ENCODE results near the gene RTN4R.
A peak's percentile ranks its signal among the peaks of the same experiment; 100 is the strongest.
"Not testable (repeated sequence)": the region's sequence is repeated elsewhere in the genome, so short reads cannot be mapped to it uniquely, and the experiment has no call there.

RTN4R gene

DNA sequence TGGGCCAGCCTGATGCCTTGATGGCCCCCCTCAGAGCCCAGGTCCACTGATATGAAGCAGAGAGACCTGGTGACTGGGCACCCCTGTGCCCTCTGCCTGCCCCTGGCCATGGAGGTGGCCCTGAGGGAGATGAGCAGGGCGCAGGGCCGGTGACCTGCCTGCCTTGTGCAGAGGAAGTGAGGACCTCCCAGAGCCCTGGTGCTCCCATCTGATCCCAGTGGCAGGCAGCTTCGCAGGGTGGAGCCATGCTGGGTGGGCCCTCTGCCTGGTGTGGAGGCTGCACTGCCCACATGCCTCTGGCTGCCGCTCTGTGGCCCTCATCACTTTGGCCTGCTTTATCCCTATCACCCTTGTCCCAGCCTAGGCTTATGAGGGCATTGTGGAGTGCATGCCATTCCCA is 1.1 kb upstream of the RTN4R start:
- 94% methylated on average over 3 of the region's 4 CpGs for WGBS (ENCODE audit: insufficient coverage)
- POLR2A ChIA-PET; H3K9me3 ChIP-seq (ENCODE audit: control extremely low read depth in 1 of 5, control insufficient read depth in 4 of 5, insufficient read depth in 2 of 5, low read depth in 1 of 5, low read length in 4 of 5); H3K27me3 ChIP-seq (replicated peaks in 2 of 5; ENCODE audit: control insufficient read depth in 4 of 5, insufficient read depth in 5 of 5, low read length in 4 of 5); H3K27ac ChIP-seq (ENCODE audit: insufficient read depth in 1 of 2, low read depth in 1 of 2, low read length in 2 of 2, poor library complexity in 1 of 2, severe bottlenecking in 2 of 2); H3K4me3 ChIP-seq (ENCODE audit: control insufficient read depth in 1 of 7, extremely low read depth in 1 of 7, insufficient read depth in 4 of 7, low read depth in 2 of 7, low read length in 6 of 7); DNase-seq; H3K36me3 ChIP-seq (ENCODE audit: control insufficient read depth in 4 of 4, insufficient read depth in 4 of 4, low read length in 3 of 4): not testable (repeated sequence)
- peaks cover 0 to 19% (median 17%) of the 10 kb centered on the region in 4 experiments for H3K4me1 ChIP-seq (ENCODE audit: control extremely low read depth in 1 of 4, control insufficient read depth in 4 of 4, insufficient read depth in 4 of 4, low read length in 3 of 4)
- CTCF ChIA-PET = interaction anchor here (0.7 to 2.7 kb wide), 4 partner anchors 14 to 113 kb away, joined by 3 to 11 read pairs (median 4); no protein-coding TSS in a partner anchor

DNA sequence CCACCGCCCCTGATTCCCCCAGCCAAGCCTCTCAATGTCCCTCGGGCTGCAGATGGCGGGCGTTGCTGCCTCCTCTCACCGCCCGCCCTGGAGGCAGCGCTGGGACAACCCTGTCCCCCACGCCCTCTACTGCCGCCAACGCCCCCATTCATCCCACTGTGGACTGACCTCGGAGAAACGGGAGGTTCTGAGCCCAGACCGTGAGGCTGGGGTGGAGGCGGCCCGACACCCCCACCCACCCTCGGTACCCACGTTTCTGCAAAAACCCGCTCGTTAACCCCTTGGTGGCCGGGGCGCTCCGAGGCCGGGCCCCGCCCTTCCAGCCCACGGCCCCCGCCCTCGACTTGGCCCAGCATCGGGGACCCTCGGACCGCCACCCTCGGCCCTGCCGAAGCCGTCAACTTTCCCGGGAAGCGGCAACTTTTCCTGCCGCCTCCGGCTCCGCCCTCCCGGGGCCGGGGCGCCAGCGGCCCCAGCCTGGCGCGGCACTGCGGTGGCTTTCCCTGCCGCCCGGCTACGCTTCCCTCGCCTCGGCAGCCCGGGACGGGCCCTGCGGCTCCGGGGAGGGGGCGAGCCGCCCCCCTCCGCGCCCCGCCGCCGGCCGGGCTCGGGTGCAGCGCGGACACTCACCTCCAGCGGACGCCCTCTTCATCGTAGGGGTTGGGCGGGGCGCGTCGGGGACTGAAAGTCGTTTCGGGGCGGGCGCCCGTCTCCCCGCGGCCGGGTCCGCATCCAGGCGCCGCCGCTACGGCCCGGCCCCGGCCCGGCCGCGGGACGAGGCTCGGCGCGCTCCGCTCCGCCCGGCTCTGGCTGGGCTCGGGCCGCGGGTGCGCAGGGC is 458 bp downstream of the RTN4R start:
- no peaks in the 10 kb centered on the region for H3K9me3 ChIP-seq (ENCODE audit: control extremely low read depth in 1 of 5, control insufficient read depth in 4 of 5, insufficient read depth in 2 of 5, low read depth in 1 of 5, low read length in 4 of 5)
- WGBS (ENCODE audit: insufficient coverage) = 6% methylated on average over 71 of the region's 101 CpGs
- H3K27me3 ChIP-seq (replicated peaks in 2 of 5; ENCODE audit: control insufficient read depth in 4 of 5, insufficient read depth in 5 of 5, low read length in 4 of 5) = peaks cover 0 to 2% (median 0%) of the 10 kb centered on the region in 5 experiments
- H3K27ac ChIP-seq (ENCODE audit: insufficient read depth in 1 of 2, low read depth in 1 of 2, low read length in 2 of 2, poor library complexity in 1 of 2, severe bottlenecking in 2 of 2) = no peak overlapping the region
- peaks cover 0 to 19% (median 17%) of the 10 kb centered on the region in 4 experiments for H3K4me1 ChIP-seq (ENCODE audit: control extremely low read depth in 1 of 4, control insufficient read depth in 4 of 4, insufficient read depth in 4 of 4, low read length in 3 of 4)
- DNase-seq = peak in 2 of 3 donors; percentile 20 to 37
- ChIA-PET CTCF (no interaction called here), POLR2A (no interaction called here)
- H3K4me3 ChIP-seq (ENCODE audit: control insufficient read depth in 1 of 7, extremely low read depth in 1 of 7, insufficient read depth in 4 of 7, low read depth in 2 of 7, low read length in 6 of 7) = peak overlapping the region; percentile 32 to 72 (median 64)
- no peaks in the 10 kb centered on the region for H3K36me3 ChIP-seq (ENCODE audit: control insufficient read depth in 4 of 4, insufficient read depth in 4 of 4, low read length in 3 of 4)

DNA sequence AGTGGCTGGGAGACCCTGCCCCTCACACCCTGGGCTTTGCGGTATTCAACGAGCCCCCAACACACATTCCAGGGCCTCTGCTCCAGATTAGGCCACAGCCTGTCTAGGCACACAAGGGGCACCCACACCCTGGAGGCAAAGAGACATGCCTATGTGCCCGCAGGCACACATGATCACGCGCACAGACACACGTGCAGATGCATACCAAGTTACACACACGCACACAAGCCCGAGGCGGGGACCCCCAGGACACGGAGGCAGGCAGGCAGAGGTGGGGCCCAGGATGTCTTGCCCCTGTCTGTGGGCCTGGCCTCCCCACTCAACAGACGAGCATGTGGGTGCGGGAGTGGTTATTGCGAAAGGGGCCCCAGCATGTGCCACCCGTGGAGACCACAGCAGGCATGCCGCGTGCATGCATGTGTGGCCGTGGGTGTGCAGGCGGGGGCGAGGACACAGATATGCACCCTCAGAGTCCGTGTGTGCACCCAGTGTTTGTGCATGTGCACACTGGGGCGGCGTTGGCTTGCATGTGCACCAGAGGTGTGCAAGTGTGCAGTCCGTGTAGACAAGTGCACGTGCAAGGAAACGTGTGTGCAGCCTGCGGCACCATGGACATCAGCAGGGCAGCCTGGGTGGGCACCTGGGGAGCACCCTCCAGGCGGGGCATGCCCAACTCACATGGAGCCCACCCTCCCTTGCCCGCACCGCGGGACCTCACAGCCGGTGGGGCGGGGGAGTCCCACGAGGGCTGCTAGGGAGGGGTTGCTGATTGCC is 1.3 kb downstream of the RTN4R start:
- H3K27ac ChIP-seq (ENCODE audit: insufficient read depth in 1 of 2, low read depth in 1 of 2, low read length in 2 of 2, poor library complexity in 1 of 2, severe bottlenecking in 2 of 2); H3K36me3 ChIP-seq (ENCODE audit: control insufficient read depth in 4 of 4, insufficient read depth in 4 of 4, low read length in 3 of 4); POLR2A ChIA-PET; H3K9me3 ChIP-seq (ENCODE audit: control extremely low read depth in 1 of 5, control insufficient read depth in 4 of 5, insufficient read depth in 2 of 5, low read depth in 1 of 5, low read length in 4 of 5); H3K27me3 ChIP-seq (replicated peaks in 2 of 5; ENCODE audit: control insufficient read depth in 4 of 5, insufficient read depth in 5 of 5, low read length in 4 of 5); CTCF ChIA-PET: not testable (repeated sequence)
- Histone ChIP-seq H3K4me3 (ENCODE audit: control insufficient read depth in 1 of 7, extremely low read depth in 1 of 7, insufficient read depth in 4 of 7, low read depth in 2 of 7, low read length in 6 of 7) (peak overlapping the region in 3 of 7 experiments; percentile 64 to 72 (median 71)), H3K4me1 (ENCODE audit: control extremely low read depth in 1 of 4, control insufficient read depth in 4 of 4, insufficient read depth in 4 of 4, low read length in 3 of 4) (peaks cover 0 to 19% (median 16%) of the 10 kb centered on the region in 4 experiments)
- 78% methylated on average over 28 of the region's 33 CpGs for WGBS (ENCODE audit: insufficient coverage)
- peak in 1 of 3 donors; percentile 33 for DNase-seq

DNA sequence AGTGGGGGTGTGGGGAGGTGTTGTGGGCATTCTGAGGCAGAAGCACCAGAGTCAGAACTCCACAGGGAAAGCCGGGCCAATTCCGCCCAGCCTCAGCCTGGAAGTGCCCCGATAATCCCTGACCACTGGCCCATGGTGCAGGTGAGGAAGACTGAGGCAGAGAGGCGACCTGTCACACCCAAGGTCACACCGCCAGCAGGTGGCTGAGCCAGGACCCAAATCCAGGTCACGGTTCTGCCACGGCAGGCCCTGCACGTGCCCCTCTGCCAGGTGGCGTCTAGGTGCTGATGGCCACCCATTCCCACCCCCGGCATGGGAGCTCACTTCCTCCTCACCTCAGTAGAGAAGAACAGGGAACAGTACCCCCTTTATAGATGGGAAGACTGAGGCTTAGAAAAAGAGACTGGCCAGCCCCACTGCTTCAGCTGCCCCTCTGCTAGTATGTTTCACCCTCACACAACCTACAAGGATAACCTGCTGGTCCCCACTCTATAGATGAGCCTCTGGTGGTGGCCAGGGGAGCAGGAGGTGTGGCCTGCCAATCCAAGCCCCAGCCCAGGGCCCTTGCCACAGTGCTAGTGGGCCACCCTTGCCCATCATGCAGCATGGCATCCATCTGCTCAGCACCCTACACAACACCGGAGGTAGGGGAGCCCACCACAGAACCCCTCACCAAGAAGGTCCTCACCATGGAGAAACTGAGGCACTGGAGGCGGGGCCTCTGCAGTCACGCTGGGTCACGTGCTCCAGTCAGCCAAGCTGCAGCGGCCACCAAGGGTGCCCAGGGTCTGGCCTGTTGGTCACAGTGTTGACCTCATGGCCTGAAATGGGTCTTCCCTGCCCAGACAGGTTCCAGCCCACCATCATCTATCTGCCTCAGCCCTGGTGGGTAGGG is 2.1 kb downstream of the RTN4R start:
- H3K9me3 ChIP-seq (ENCODE audit: control extremely low read depth in 1 of 5, control insufficient read depth in 4 of 5, insufficient read depth in 2 of 5, low read depth in 1 of 5, low read length in 4 of 5); CTCF ChIA-PET; H3K27me3 ChIP-seq (replicated peaks in 2 of 5; ENCODE audit: control insufficient read depth in 4 of 5, insufficient read depth in 5 of 5, low read length in 4 of 5); H3K36me3 ChIP-seq (ENCODE audit: control insufficient read depth in 4 of 4, insufficient read depth in 4 of 4, low read length in 3 of 4); POLR2A ChIA-PET; DNase-seq; H3K27ac ChIP-seq (ENCODE audit: insufficient read depth in 1 of 2, low read depth in 1 of 2, low read length in 2 of 2, poor library complexity in 1 of 2, severe bottlenecking in 2 of 2); H3K4me3 ChIP-seq (ENCODE audit: control insufficient read depth in 1 of 7, extremely low read depth in 1 of 7, insufficient read depth in 4 of 7, low read depth in 2 of 7, low read length in 6 of 7): not testable (repeated sequence)
- peaks cover 0 to 18% (median 16%) of the 10 kb centered on the region in 4 experiments for H3K4me1 ChIP-seq (ENCODE audit: control extremely low read depth in 1 of 4, control insufficient read depth in 4 of 4, insufficient read depth in 4 of 4, low read length in 3 of 4)
- 95% methylated on average over 3 of the region's 15 CpGs for WGBS (ENCODE audit: insufficient coverage)

DNA sequence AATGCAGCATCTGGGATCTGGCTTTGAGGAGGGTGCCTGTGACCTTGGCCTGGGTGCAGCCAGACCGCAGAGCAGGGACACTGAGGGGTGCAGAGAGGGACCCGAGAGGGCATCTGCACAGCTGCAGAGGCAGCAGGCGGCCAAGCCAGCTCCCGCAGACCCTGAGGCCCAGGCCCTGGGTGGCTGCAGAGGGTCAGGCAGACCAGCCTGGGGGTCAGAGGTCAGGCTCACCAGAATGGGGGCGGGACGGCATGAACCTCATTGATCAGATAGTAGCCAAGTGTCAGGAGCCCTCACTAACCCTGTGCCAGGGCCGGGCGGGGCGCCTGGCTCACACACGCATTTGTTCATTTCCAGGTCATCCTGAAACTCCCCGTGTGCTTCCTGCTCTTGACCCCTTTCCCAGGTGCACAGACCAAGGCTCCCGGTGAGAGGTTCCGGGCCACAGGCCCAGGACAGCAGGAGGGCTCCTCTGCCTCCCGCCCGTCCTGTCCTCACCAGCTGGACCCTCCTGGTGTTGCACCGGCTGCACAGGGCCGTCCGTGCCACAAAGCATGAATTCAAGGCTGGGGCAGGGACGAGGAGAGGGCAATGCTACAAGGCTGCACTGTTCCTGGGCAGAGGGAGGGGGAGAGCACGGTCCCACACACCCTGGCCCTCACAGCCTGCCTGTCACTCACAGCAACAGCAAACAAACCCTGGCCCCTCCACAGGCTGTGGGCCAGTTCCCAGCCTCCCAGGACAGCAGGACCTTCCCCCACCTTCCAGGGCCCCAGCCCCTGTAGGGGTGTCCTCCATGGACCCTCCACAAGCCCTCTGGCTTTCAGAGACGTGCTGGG is 3.3 kb downstream of the RTN4R start:
- CTCF ChIA-PET = interaction anchor here (1.0 kb wide), 1 partner anchor 15 kb away, joined by 3 read pairs; no protein-coding TSS in a partner anchor
- Histone ChIP-seq H3K27ac (ENCODE audit: insufficient read depth in 1 of 2, low read depth in 1 of 2, low read length in 2 of 2, poor library complexity in 1 of 2, severe bottlenecking in 2 of 2) (no peak overlapping the region), H3K36me3 (ENCODE audit: control insufficient read depth in 4 of 4, insufficient read depth in 4 of 4, low read length in 3 of 4) (no peaks in the 10 kb centered on the region), H3K9me3 (ENCODE audit: control extremely low read depth in 1 of 5, control insufficient read depth in 4 of 5, insufficient read depth in 2 of 5, low read depth in 1 of 5, low read length in 4 of 5) (no peaks in the 10 kb centered on the region), H3K4me3 (ENCODE audit: control insufficient read depth in 1 of 7, extremely low read depth in 1 of 7, insufficient read depth in 4 of 7, low read depth in 2 of 7, low read length in 6 of 7) (no peak overlapping the region), H3K27me3 (replicated peaks in 2 of 5; ENCODE audit: control insufficient read depth in 4 of 5, insufficient read depth in 5 of 5, low read length in 4 of 5) (peaks cover 0 to 2% (median 0%) of the 10 kb centered on the region in 5 experiments), H3K4me1 (ENCODE audit: control extremely low read depth in 1 of 4, control insufficient read depth in 4 of 4, insufficient read depth in 4 of 4, low read length in 3 of 4) (peaks cover 0 to 18% (median 16%) of the 10 kb centered on the region in 4 experiments)
- WGBS (ENCODE audit: insufficient coverage) = over 99% methylated on average over 11 of the region's 21 CpGs
- POLR2A ChIA-PET = no interaction called here
- no peak for DNase-seq
